D721Med (cell line): ENCODE measurements around the gene PACRG.

Experiments
- DNase-seq: peaks from one replicate; pipeline ENCODE4 v3.0.0; 2011; ENCODE audit warnings: low spot score; ENCODE audit not compliant: insufficient read length
- FAIRE-seq: peaks from 2 replicates; lab custom pipeline; 2011; peaks lifted over from hg19 to GRCh38; lab: Jason Lieb, UNC
- CTCF ChIP-seq: IDR thresholded peaks from 2 replicates; pipeline ENCODE4 v1.5.1; 2012; ENCODE audit warnings: mild to moderate bottlenecking, control low read depth; ENCODE audit not compliant: insufficient read depth; ENCODE audit errors: missing control alignments

The PACRG gene

GRCh38 chr6:163165155-163165910 lies 437.6 kb downstream of the PACRG start:
- DNase-seq: no peak
- TF ChIP-seq CTCF: no peak
- FAIRE-seq: no peak

- DNase-seq: no peak
- no peak for FAIRE-seq
- no peak for TF ChIP-seq CTCF
Measured at GRCh38 chr6:163165922-163166321, 438.1 kb downstream of the PACRG start.

GRCh38 chr6:163166507-163166906 lies 438.7 kb downstream of the PACRG start:
- TF ChIP-seq CTCF: no peak
- FAIRE-seq: no peak

GRCh38 chr6:163169521-163169920 lies 441.7 kb downstream of the PACRG start:
- no peak for FAIRE-seq
- TF ChIP-seq CTCF: no peak
- no peak for DNase-seq

More at GRCh38 chr6:163166507-163166906, 438.7 kb downstream of the PACRG start:
- DNase-seq: no peak

- no peak for FAIRE-seq
- peak; percentile 25 for TF ChIP-seq CTCF
- DNase-seq: no peak
Measured at GRCh38 chr6:163170294-163170883, 442.6 kb downstream of the PACRG start.

- no peak for TF ChIP-seq CTCF
- DNase-seq: no peak
- FAIRE-seq: no peak
Measured at GRCh38 chr6:163173741-163174140, 446.0 kb downstream of the PACRG start.

- TF ChIP-seq CTCF: no peak
- FAIRE-seq (no peak), DNase-seq (no peak)
Measured at GRCh38 chr6:163175301-163175700, 447.5 kb downstream of the PACRG start.
